ENCODE data around the gene SRP54. TPM values are rescaled to one million over a fixed set of nuclear protein-coding genes. Genes with fewer than 3 reads are reported as not detected.

Gene SRP54
- total and polyA plus RNA-seq, 2 of the 13 experiments (the other 11 are each of a cell fraction or from before 2014, with no cell fraction given) = 42.2 to 207 TPM

DNA sequence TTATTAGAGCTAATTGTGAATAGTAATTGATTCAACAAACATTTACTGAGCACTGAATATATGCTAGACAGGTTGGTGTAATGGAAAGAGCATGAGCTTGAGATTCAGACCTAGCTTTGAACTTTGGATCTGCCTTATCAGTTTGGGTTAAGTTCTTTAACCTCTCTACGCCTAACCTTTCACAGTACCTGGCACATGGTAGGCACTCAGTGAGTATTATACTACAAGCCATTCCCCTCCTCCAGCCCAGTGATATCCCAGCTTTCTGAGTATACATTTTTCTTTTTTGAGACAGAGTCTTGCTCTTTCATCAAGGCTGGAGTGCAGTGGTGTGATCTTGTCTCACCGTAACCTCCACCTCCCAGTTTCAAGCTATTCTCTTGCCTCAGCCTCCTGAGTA is 95.3 kb downstream of the SRP54 start (continued):
- TF ChIP-seq, protein P1, sequence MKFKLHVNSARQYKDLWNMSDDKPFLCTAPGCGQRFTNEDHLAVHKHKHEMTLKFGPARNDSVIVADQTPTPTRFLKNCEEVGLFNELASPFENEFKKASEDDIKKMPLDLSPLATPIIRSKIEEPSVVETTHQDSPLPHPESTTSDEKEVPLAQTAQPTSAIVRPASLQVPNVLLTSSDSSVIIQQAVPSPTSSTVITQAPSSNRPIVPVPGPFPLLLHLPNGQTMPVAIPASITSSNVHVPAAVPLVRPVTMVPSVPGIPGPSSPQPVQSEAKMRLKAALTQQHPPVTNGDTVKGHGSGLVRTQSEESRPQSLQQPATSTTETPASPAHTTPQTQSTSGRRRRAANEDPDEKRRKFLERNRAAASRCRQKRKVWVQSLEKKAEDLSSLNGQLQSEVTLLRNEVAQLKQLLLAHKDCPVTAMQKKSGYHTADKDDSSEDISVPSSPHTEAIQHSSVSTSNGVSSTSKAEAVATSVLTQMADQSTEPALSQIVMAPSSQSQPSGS (CRISPR knock-in tag; IDR thresholded peaks at IDR 0.05) = 0 out of 2 replicates have a peak, but pooled peaks have one; percentile 60
- TF ChIP-seq, protein P2, sequence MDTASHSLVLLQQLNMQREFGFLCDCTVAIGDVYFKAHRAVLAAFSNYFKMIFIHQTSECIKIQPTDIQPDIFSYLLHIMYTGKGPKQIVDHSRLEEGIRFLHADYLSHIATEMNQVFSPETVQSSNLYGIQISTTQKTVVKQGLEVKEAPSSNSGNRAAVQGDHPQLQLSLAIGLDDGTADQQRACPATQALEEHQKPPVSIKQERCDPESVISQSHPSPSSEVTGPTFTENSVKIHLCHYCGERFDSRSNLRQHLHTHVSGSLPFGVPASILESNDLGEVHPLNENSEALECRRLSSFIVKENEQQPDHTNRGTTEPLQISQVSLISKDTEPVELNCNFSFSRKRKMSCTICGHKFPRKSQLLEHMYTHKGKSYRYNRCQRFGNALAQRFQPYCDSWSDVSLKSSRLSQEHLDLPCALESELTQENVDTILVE (CRISPR knock-in tag; IDR thresholded peaks at IDR 0.05) = no peak
- TF ChIP-seq CHD4 (IDR thresholded peaks at IDR 0.05; ENCODE audit: borderline replicate concordance, low read length) (peak; percentile 65; the same call in 1 of the 2 replicates), TOPORS (CRISPR knock-in tag; IDR thresholded peaks at IDR 0.05) (peak; percentile 79; the same call in 1 of the 2 replicates), DMAP1 (CRISPR knock-in tag; IDR thresholded peaks at IDR 0.05) (peak; percentile 69; the same call in 1 of the 2 replicates), SKI (IDR thresholded peaks at IDR 0.05; ENCODE audit: partially characterized antibody) (peak; percentile 90), SMYD3 (CRISPR knock-in tag; IDR thresholded peaks at IDR 0.05) (peak; percentile 69; the same call in 1 of the 2 replicates), NCOR1 (IDR thresholded peaks at IDR 0.05; ENCODE audit: borderline replicate concordance, low read length) (peak; percentile 59; the same call in 1 of the 2 replicates), ZNF790 (CRISPR knock-in tag; IDR thresholded peaks at IDR 0.05; ENCODE audit: borderline replicate concordance) (no peak), SIN3B (IDR thresholded peaks at IDR 0.05; ENCODE audit: low read length) (no peak), ZNF232 (CRISPR knock-in tag; IDR thresholded peaks at IDR 0.05; ENCODE audit: borderline replicate concordance) (no peak), TARDBP (CRISPR knock-in tag; IDR thresholded peaks at IDR 0.05) (peak; percentile 75), RXRB (CRISPR knock-in tag; IDR thresholded peaks at IDR 0.05; ENCODE audit: borderline replicate concordance) (peak; percentile 67)
- TF ChIP-seq, protein P3, sequence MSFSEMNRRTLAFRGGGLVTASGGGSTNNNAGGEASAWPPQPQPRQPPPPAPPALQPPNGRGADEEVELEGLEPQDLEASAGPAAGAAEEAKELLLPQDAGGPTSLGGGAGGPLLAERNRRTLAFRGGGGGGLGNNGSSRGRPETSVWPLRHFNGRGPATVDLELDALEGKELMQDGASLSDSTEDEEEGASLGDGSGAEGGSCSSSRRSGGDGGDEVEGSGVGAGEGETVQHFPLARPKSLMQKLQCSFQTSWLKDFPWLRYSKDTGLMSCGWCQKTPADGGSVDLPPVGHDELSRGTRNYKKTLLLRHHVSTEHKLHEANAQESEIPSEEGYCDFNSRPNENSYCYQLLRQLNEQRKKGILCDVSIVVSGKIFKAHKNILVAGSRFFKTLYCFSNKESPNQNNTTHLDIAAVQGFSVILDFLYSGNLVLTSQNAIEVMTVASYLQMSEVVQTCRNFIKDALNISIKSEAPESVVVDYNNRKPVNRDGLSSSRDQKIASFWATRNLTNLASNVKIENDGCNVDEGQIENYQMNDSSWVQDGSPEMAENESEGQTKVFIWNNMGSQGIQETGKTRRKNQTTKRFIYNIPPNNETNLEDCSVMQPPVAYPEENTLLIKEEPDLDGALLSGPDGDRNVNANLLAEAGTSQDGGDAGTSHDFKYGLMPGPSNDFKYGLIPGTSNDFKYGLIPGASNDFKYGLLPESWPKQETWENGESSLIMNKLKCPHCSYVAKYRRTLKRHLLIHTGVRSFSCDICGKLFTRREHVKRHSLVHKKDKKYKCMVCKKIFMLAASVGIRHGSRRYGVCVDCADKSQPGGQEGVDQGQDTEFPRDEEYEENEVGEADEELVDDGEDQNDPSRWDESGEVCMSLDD (CRISPR knock-in tag; IDR thresholded peaks at IDR 0.05; ENCODE audit: borderline replicate concordance) = no peak
- TF ChIP-seq, protein P4, sequence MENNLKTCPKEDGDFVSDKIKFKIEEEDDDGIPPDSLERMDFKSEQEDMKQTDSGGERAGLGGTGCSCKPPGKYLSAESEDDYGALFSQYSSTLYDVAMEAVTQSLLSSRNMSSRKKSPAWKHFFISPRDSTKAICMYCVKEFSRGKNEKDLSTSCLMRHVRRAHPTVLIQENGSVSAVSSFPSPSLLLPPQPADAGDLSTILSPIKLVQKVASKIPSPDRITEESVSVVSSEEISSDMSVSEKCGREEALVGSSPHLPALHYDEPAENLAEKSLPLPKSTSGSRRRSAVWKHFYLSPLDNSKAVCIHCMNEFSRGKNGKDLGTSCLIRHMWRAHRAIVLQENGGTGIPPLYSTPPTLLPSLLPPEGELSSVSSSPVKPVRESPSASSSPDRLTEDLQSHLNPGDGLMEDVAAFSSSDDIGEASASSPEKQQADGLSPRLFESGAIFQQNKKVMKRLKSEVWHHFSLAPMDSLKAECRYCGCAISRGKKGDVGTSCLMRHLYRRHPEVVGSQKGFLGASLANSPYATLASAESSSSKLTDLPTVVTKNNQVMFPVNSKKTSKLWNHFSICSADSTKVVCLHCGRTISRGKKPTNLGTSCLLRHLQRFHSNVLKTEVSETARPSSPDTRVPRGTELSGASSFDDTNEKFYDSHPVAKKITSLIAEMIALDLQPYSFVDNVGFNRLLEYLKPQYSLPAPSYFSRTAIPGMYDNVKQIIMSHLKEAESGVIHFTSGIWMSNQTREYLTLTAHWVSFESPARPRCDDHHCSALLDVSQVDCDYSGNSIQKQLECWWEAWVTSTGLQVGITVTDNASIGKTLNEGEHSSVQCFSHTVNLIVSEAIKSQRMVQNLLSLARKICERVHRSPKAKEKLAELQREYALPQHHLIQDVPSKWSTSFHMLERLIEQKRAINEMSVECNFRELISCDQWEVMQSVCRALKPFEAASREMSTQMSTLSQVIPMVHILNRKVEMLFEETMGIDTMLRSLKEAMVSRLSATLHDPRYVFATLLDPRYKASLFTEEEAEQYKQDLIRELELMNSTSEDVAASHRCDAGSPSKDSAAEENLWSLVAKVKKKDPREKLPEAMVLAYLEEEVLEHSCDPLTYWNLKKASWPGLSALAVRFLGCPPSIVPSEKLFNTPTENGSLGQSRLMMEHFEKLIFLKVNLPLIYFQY (CRISPR knock-in tag; IDR thresholded peaks at IDR 0.05; ENCODE audit: borderline replicate concordance) = peak; percentile 50; the same call in 1 of the 2 replicates
- TF ChIP-seq, protein P5, sequence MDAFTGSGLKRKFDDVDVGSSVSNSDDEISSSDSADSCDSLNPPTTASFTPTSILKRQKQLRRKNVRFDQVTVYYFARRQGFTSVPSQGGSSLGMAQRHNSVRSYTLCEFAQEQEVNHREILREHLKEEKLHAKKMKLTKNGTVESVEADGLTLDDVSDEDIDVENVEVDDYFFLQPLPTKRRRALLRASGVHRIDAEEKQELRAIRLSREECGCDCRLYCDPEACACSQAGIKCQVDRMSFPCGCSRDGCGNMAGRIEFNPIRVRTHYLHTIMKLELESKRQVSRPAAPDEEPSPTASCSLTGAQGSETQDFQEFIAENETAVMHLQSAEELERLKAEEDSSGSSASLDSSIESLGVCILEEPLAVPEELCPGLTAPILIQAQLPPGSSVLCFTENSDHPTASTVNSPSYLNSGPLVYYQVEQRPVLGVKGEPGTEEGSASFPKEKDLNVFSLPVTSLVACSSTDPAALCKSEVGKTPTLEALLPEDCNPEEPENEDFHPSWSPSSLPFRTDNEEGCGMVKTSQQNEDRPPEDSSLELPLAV (CRISPR knock-in tag; conservative IDR thresholded peaks at IDR 0.05; ENCODE audit: low read depth) = no peak
